HepG2 (cell line): ENCODE results near the gene KRTAP10-9. TPM values are rescaled to one million over a fixed set of nuclear protein-coding genes. Genes with fewer than 3 reads are reported as not detected.

Source experiments
- AGO2 ChIP-seq: fragments of 200-400 bp; formaldehyde crosslinking; optimal IDR thresholded peaks from 2 replicates; pipeline ENCODE3; 2017; ENCODE audit warnings: mild to moderate bottlenecking, low read depth, low read length, moderate library complexity
- CSRNP2 ChIP-seq: sonication (generic); formaldehyde crosslinking; conservative IDR thresholded peaks from 2 replicates; pipeline ENCODE4 v1.8.0; 2022; ENCODE audit warnings: low read depth, missing genetic modification reagents
- HMG20A ChIP-seq: IDR thresholded peaks from 2 replicates; pipeline ENCODE4 v1.6.1; 2016; ENCODE audit warnings: borderline replicate concordance
- MAZ ChIP-seq, 2 experiments: sonication (generic) in 1 of 2; formaldehyde crosslinking in 1 of 2; IDR thresholded peaks; 2 replicates each; pipeline versions ENCODE4 v1.5.0 to v1.6.1; 2012 to 2020; ENCODE audit warnings: low read depth in 2 of 2, mild to moderate bottlenecking in 2 of 2, borderline replicate concordance in 1 of 2, improper control_type of control experiment in 1 of 2, low read length in 1 of 2, missing genetic modification reagents in 1 of 2, moderate library complexity in 1 of 2
- MED8 ChIP-seq: sonication (generic); formaldehyde crosslinking; IDR thresholded peaks from 2 replicates; pipeline ENCODE4 v1.8.1; 2023; ENCODE audit warnings: mild to moderate bottlenecking, missing genetic modification reagents; ENCODE audit not compliant: insufficient replicate concordance
- MTERF4 ChIP-seq: sonication (generic); formaldehyde crosslinking; IDR thresholded peaks from 2 replicates; pipeline ENCODE4 v1.8.0; 2023; ENCODE audit warnings: mild to moderate bottlenecking, missing genetic modification reagents
- RAD51 ChIP-seq: fragments of 450-650 bp; IDR thresholded peaks from 2 replicates; pipeline ENCODE4 v1.6.1; 2016; ENCODE audit warnings: borderline replicate concordance
- TMF1 ChIP-seq: sonication (generic); formaldehyde crosslinking; IDR thresholded peaks from 2 replicates; pipeline ENCODE4 v1.8.1; 2022; ENCODE audit warnings: low read depth, missing genetic modification reagents
- ZNF143 ChIP-seq: sonication (generic); formaldehyde crosslinking; IDR thresholded peaks from 2 replicates; pipeline ENCODE4 v1.4.0; 2020; ENCODE audit warnings: missing genetic modification reagents
- ZNF770 ChIP-seq: sonication (generic); formaldehyde crosslinking; IDR thresholded peaks from 2 replicates; pipeline ENCODE4 v1.5.0; 2020; ENCODE audit warnings: mild to moderate bottlenecking, missing genetic modification reagents
- polyA plus RNA-seq, 8 experiments: library from polyadenylated mRNA; depleted of rRNA in 3 of 8; stranded (reverse) in 7 of 8; unstranded in 1 of 8; fragments of >200 nt; fragmentation: Illumina TruSeq in 4 of 8; extraction: Trizol in 4 of 8; gene quantifications; 2 replicates each; pipeline versions ENCODE4 v1.2.1 to v1.2.3, GENCODE V29; 2011 to 2016; ENCODE audit warnings: low read depth in 4 of 8, missing spikeins in 1 of 8, mixed read lengths in 1 of 8; ENCODE audit not compliant: insufficient read depth in 1 of 8
- total RNA-seq, 5 experiments: library from RNA; depleted of rRNA; stranded (reverse); fragments of >200 nt; fragmentation: Illumina TruSeq; extraction: Trizol; gene quantifications; 2 replicates each; pipeline ENCODE4 v1.2.3, GENCODE V29; 2016; ENCODE audit warnings: low read depth in 1 of 5
- TF ChIP-seq, protein P1 (sequence below): sonication (generic); formaldehyde crosslinking; IDR thresholded peaks from 2 replicates; pipeline ENCODE4 v1.5.0; 2020; ENCODE audit warnings: mild to moderate bottlenecking, missing genetic modification reagents
- TF ChIP-seq, protein P2 (sequence below): sonication (generic); formaldehyde crosslinking; IDR thresholded peaks from 2 replicates; pipeline ENCODE4 v1.4.0; 2020; ENCODE audit warnings: missing genetic modification reagents

Gene KRTAP10-9
- total and polyA plus RNA-seq, 2 of the 13 experiments (the other 11 are each of a cell fraction or from before 2014, with no cell fraction given): not detected

DNA sequence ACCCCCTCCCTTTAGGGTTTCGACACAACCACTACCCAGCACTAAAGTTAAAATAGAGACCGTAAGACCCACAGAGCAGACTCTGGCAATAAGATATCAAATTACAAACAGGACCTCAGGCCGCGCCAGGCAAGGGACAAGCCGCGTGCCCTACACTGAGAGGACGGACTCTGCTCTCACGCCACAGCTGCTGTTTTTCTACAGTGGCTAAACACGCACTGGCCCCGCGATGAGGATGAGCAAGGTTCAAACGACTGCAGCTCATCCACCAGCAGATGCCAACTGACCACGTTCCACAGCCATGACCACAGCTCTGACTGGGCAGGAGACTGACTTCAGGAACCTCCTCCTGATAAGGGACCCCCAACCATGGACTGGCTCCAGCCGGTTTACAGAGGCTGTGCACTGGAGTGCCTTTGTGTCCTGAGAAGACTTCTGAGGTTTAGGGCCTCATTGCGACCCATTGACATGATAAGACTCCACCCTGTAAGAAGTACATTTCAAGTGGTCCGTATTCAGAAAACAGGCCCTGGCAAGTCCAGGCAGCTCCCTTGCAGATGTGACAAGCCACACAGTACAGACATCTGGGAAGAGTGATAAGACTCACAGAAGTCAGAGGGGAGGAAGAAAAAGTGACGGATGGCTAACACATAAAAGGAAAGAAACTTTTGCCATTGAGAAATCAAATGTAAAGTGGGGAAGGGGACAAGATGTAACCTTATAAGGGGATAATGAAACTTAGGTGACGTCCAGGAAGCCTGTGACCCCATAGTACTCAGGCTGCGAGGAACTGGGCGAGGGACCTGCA, 33.1 kb upstream of the KRTAP10-9 start (continued):
- TF ChIP-seq ZNF770 (no peak), ZNF143 (CRISPR knock-in tag) (no peak), MTERF4 (CRISPR knock-in tag) (peak; percentile 77; the same call in 1 of the 2 replicates), AGO2 (no peak), TMF1 (CRISPR knock-in tag) (no peak), MED8 (CRISPR knock-in tag) (no peak), MAZ (IDR thresholded peaks at IDR 0.05; ENCODE audit: borderline replicate concordance, low read depth, low read length) (no peak), MAZ (CRISPR knock-in tag; IDR thresholded peaks at IDR 0.05; ENCODE audit: low read depth) (peak; percentile 78), CSRNP2 (CRISPR knock-in tag) (no peak), RAD51 (no peak), HMG20A (CRISPR knock-in tag) (peak; percentile 88; the same call in 1 of the 2 replicates)
- TF ChIP-seq, protein P1, sequence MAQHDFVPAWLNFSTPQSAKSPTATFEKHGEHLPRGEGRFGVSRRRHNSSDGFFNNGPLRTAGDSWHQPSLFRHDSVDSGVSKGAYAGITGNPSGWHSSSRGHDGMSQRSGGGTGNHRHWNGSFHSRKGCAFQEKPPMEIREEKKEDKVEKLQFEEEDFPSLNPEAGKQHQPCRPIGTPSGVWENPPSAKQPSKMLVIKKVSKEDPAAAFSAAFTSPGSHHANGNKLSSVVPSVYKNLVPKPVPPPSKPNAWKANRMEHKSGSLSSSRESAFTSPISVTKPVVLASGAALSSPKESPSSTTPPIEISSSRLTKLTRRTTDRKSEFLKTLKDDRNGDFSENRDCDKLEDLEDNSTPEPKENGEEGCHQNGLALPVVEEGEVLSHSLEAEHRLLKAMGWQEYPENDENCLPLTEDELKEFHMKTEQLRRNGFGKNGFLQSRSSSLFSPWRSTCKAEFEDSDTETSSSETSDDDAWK (CRISPR knock-in tag): no peak
- TF ChIP-seq, protein P2, sequence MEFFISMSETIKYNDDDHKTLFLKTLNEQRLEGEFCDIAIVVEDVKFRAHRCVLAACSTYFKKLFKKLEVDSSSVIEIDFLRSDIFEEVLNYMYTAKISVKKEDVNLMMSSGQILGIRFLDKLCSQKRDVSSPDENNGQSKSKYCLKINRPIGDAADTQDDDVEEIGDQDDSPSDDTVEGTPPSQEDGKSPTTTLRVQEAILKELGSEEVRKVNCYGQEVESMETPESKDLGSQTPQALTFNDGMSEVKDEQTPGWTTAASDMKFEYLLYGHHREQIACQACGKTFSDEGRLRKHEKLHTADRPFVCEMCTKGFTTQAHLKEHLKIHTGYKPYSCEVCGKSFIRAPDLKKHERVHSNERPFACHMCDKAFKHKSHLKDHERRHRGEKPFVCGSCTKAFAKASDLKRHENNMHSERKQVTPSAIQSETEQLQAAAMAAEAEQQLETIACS: no peak
